Osteocyte (in vitro differentiated cells): ENCODE data around the gene PAK3. TPM values are rescaled to one million over a fixed set of nuclear protein-coding genes. Genes with fewer than 3 reads are reported as not detected.

Experiments used
- DNase-seq: peaks from one replicate; pipeline ENCODE4 v3.0.0; 2021; ENCODE audit warnings: mixed read lengths; ENCODE audit not compliant: unreplicated experiment; ENCODE audit errors: extremely low spot score
- H3K27ac Mint-ChIP-seq: one replicate; pipeline ENCODE4 v1.8.0; 2021; ENCODE audit warnings: mild to moderate bottlenecking, mixed read lengths; ENCODE audit not compliant: unreplicated experiment
- H3K27me3 Mint-ChIP-seq: one replicate; pipeline ENCODE4 v1.8.0; 2021; ENCODE audit warnings: mixed read lengths; ENCODE audit not compliant: unreplicated experiment
- H3K36me3 Mint-ChIP-seq: one replicate; pipeline ENCODE4 v1.8.0; 2021; ENCODE audit warnings: mixed read lengths; ENCODE audit not compliant: unreplicated experiment
- H3K4me1 Mint-ChIP-seq: one replicate; pipeline ENCODE4 v1.8.0; 2021; ENCODE audit warnings: mixed read lengths; ENCODE audit not compliant: unreplicated experiment
- H3K4me3 Mint-ChIP-seq: one replicate; pipeline ENCODE4 v1.8.0; 2021; ENCODE audit warnings: mild to moderate bottlenecking, moderate library complexity, mixed read lengths; ENCODE audit not compliant: unreplicated experiment
- H3K9me3 Mint-ChIP-seq: one replicate; pipeline ENCODE4 v1.8.0; 2021; ENCODE audit warnings: mixed read lengths; ENCODE audit not compliant: unreplicated experiment
- CTCF ChIP-seq: fragments of 200-600 bp; sonication (generic); IDR thresholded peaks from 2 replicates; pipeline ENCODE4 v1.5.0; 2021; ENCODE audit warnings: antibody characterized with exemption, mild to moderate bottlenecking, moderate library complexity
- total RNA-seq: library from RNA; stranded (reverse); gene quantifications from 2 replicates; pipeline ENCODE4 v1.2.1, GENCODE V29; 2021

The PAK3 gene
- total RNA-seq, 1 donor from 2014 or later = not detected

GRCh38 chrX:111145878-111146277 is 49.9 kb downstream of the PAK3 start:
- Mint-ChIP-seq H3K9me3 (no peaks in the 10 kb centered on the region), H3K4me1 (no peaks in the 10 kb centered on the region), H3K36me3 (no peaks in the 10 kb centered on the region)

GRCh38 chrX:111151764-111152163 is 55.8 kb downstream of the PAK3 start:
- Mint-ChIP-seq H3K27ac (no peak overlapping the region), H3K9me3 (no peaks in the 10 kb centered on the region), H3K36me3 (no peaks in the 10 kb centered on the region), H3K4me1 (no peaks in the 10 kb centered on the region), H3K4me3 (no peak overlapping the region), H3K27me3 (no peaks in the 10 kb centered on the region)
- no peak for TF ChIP-seq CTCF
- DNase-seq = no peak

More at GRCh38 chrX:111145878-111146277, 49.9 kb downstream of the PAK3 start:
- TF ChIP-seq CTCF = no peak
- H3K4me3 Mint-ChIP-seq = no peak overlapping the region
- no peak for DNase-seq
- no peaks in the 10 kb centered on the region for H3K27me3 Mint-ChIP-seq
- H3K27ac Mint-ChIP-seq = no peak overlapping the region

- Mint-ChIP-seq H3K27ac (no peak overlapping the region), H3K4me1 (no peaks in the 10 kb centered on the region), H3K27me3 (no peaks in the 10 kb centered on the region), H3K9me3 (peaks cover 4% of the 10 kb centered on the region), H3K36me3 (no peaks in the 10 kb centered on the region), H3K4me3 (no peak overlapping the region)
- no peak for DNase-seq
- TF ChIP-seq CTCF = no peak
These were observed 63.2 kb downstream of the PAK3 start for GRCh38 chrX:111159232-111159631.

- Mint-ChIP-seq H3K4me1 (no peaks in the 10 kb centered on the region), H3K4me3 (no peak overlapping the region), H3K27me3 (no peaks in the 10 kb centered on the region), H3K9me3 (peaks cover 4% of the 10 kb centered on the region), H3K27ac (no peak overlapping the region), H3K36me3 (no peaks in the 10 kb centered on the region)
- no peak for DNase-seq
- no peak for TF ChIP-seq CTCF
These were observed 68.7 kb downstream of the PAK3 start for GRCh38 chrX:111164728-111165127.

GRCh38 chrX:111165902-111166301 is 69.9 kb downstream of the PAK3 start:
- no peak for DNase-seq
- TF ChIP-seq CTCF = no peak
- Mint-ChIP-seq H3K36me3 (no peaks in the 10 kb centered on the region), H3K27me3 (no peaks in the 10 kb centered on the region), H3K27ac (no peak overlapping the region), H3K4me1 (no peaks in the 10 kb centered on the region), H3K4me3 (no peak overlapping the region), H3K9me3 (peaks cover 4% of the 10 kb centered on the region)
